WTC11 (cell line): ENCODE data around the gene RIPOR2.

Experiments
- CREB1 ChIP-seq: sonication (generic); formaldehyde crosslinking; IDR thresholded peaks from 2 replicates; pipeline ENCODE4 v1.8.0; 2023; ENCODE audit warnings: mild to moderate bottlenecking, missing genetic modification reagents
- ESRRA ChIP-seq: sonication (generic); formaldehyde crosslinking; IDR thresholded peaks from 2 replicates; pipeline ENCODE4 v1.8.1; 2022; ENCODE audit warnings: mild to moderate bottlenecking, missing genetic modification reagents, borderline replicate concordance
- FOXK1 ChIP-seq: sonication (generic); formaldehyde crosslinking; IDR thresholded peaks from 2 replicates; pipeline ENCODE4 v1.8.0; 2022; ENCODE audit warnings: mild to moderate bottlenecking, moderate library complexity, missing genetic modification reagents
- USF2 ChIP-seq: sonication (generic); formaldehyde crosslinking; IDR thresholded peaks from 2 replicates; pipeline ENCODE4 v1.8.1; 2023; ENCODE audit warnings: mild to moderate bottlenecking, missing genetic modification reagents, moderate library complexity
- TF ChIP-seq, protein P1 (sequence below): fragments of 200-600 bp; IDR thresholded peaks from 2 replicates; pipeline ENCODE4 v1.8.0; 2022; ENCODE audit warnings: antibody characterized with exemption

GRCh38 chr6:24947636-24948035 is 11.9 kb upstream of the RIPOR2 start:
- TF ChIP-seq FOXK1 (CRISPR knock-in tag), result no peak
- TF ChIP-seq, protein P1, sequence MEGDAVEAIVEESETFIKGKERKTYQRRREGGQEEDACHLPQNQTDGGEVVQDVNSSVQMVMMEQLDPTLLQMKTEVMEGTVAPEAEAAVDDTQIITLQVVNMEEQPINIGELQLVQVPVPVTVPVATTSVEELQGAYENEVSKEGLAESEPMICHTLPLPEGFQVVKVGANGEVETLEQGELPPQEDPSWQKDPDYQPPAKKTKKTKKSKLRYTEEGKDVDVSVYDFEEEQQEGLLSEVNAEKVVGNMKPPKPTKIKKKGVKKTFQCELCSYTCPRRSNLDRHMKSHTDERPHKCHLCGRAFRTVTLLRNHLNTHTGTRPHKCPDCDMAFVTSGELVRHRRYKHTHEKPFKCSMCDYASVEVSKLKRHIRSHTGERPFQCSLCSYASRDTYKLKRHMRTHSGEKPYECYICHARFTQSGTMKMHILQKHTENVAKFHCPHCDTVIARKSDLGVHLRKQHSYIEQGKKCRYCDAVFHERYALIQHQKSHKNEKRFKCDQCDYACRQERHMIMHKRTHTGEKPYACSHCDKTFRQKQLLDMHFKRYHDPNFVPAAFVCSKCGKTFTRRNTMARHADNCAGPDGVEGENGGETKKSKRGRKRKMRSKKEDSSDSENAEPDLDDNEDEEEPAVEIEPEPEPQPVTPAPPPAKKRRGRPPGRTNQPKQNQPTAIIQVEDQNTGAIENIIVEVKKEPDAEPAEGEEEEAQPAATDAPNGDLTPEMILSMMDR, result no peak
- no peak for TF ChIP-seq USF2
- no peak for TF ChIP-seq CREB1 (CRISPR knock-in tag)
- TF ChIP-seq ESRRA (CRISPR knock-in tag), result no peak
